Immature natural killer cell (primary cell): ENCODE results near the gene PFKP. TPM values are rescaled to one million over a fixed set of nuclear protein-coding genes. Genes with fewer than 3 reads are reported as not detected.
A peak's percentile ranks its signal among the peaks of the same experiment; 100 is the strongest.

ENCODE experiments used
- DNase-seq, 3 donors: peaks; one replicate each; pipeline ENCODE4 v3.0.0; 2022; ENCODE audit warnings: mixed read lengths in 1 of 3
- H3K27ac Mint-ChIP-seq, 6 donors: one replicate each; pipeline ENCODE4 v1.8.0; 2020; ENCODE audit warnings: mixed read lengths in 6 of 6, mild to moderate bottlenecking in 5 of 6, inconsistent platforms in 4 of 6, moderate library complexity in 3 of 6
- H3K27me3 Mint-ChIP-seq, 3 donors: one replicate each; pipeline ENCODE4 v1.8.0; 2020 to 2021; ENCODE audit warnings: low read depth in 3 of 3, mild to moderate bottlenecking in 3 of 3, mixed read lengths in 3 of 3, moderate library complexity in 3 of 3, inconsistent platforms in 1 of 3
- H3K36me3 Mint-ChIP-seq, 3 donors: one replicate each; pipeline ENCODE4 v1.8.0; 2020; ENCODE audit warnings: mixed read lengths in 3 of 3, inconsistent platforms in 2 of 3, mild to moderate bottlenecking in 2 of 3
- H3K4me1 Mint-ChIP-seq, 2 donors: one replicate each; pipeline ENCODE4 v1.8.0; 2020; ENCODE audit warnings: inconsistent platforms in 2 of 2, mild to moderate bottlenecking in 2 of 2, mixed read lengths in 2 of 2, moderate library complexity in 1 of 2
- H3K4me3 Mint-ChIP-seq, 5 donors: one replicate each; pipeline ENCODE4 v1.8.0; 2020; ENCODE audit warnings: mild to moderate bottlenecking in 5 of 5, mixed read lengths in 5 of 5, inconsistent platforms in 3 of 5, moderate library complexity in 3 of 5
- H3K9me3 Mint-ChIP-seq, 6 donors: one replicate each; pipeline ENCODE4 v1.8.0; 2020; ENCODE audit warnings: mild to moderate bottlenecking in 6 of 6, mixed read lengths in 6 of 6, inconsistent platforms in 4 of 6, moderate library complexity in 3 of 6
- polyA plus RNA-seq, 3 donors: library from polyadenylated mRNA; unstranded; fragments of 300-500 nt; fragmentation: Illumina TruSeq; gene quantifications; one replicate each; pipeline ENCODE4 v1.2.3, GENCODE V29; 2021

The PFKP gene
- polyA plus RNA-seq, 3 donors from 2014 or later = 18.2 to 47.3 (median 30.0) TPM

DNA sequence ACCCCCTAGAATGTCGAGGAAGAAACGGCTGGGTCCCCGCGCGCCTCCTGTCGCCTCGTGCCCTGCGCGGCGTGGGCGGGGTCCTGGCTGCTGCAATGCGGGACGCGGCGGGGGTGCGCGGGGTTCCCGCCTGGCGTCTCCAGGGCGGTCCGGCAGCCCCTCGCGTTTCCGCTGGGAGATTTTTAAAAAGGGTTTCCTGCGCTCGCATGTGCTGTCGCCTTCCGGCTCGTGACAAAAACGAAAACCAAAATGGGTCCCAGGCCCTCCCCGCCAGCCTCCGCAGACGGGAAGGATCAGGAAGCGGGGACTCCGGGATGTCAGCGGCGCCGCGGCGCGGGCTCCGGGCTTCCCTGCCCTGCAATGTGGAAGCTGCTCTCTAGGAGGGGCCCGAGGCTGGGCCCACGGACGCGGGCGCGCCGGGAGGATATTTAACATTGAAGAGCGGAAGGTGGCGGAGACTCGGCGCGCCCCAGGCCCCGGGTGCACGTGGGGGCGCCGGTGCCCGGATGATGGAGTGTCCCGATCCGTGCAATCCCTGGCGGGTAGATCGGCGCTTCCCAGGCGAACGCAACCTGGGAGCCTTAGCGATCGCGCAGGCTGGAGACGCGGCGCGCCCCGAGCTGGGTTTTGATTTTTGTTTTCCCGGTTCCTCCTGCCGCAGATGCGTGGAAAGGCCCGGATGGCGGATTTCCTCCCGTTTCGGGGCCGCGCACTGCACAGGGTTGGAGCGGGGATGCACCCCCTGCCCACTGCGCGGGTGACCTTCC is 1.0 kb downstream of the PFKP start:
- peak overlapping the region; percentile 86 to 91 (median 87) for H3K4me3 Mint-ChIP-seq
- H3K9me3 Mint-ChIP-seq = no peaks in the 10 kb centered on the region
- peak overlapping the region in 5 of 6 donors; percentile 36 to 75 (median 59) for H3K27ac Mint-ChIP-seq
- peaks cover 0 to 4% (median 2%) of the 10 kb centered on the region in 3 donors for H3K27me3 Mint-ChIP-seq
- peaks cover 18 to 27% of the 10 kb centered on the region in 2 donors for H3K4me1 Mint-ChIP-seq
- peaks cover 0 to 6% (median 0%) of the 10 kb centered on the region in 3 donors for H3K36me3 Mint-ChIP-seq
- peak; percentile 40 to 53 (median 46) for DNase-seq

DNA sequence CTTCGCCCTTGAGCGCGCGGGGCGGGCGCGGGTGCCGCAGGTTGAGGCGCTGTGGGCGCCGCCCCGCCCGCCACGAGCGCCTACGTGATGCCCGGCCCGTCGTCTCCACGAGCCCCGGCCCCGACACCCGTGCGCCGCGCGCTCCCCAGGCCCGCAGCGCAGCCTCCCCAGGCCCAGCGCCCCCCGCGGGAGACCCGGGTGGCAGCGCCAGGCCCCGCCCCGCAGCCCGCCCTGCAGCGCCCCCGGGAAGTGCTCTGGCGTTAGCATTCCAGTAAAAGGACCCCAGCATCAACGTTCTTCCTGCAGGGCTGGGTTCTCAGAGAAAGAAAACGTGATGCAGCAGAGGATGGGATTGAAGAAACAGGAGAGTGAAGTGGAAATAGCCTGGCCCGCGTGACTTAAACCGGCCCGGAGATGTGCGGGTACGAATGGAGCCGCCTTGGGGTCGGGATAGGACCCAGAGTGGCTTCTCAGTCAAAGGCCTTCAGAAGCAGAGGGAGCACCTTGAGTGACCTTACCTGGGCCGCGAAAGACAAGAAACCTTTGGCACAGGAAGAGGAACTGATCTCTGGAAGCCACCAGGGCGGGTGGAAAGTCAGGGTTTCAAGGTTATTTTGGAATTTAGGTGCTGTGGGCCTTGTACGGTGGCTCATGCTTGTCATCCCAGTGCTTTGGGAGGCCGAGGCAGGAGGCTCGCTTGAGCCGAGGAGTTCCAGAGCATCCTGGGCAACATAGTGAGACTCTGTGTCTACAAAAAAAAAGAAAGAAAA is 1.8 kb downstream of the PFKP start:
- Mint-ChIP-seq H3K27ac (peak overlapping the region in 3 of 6 donors; percentile 11 to 21 (median 21)), H3K9me3 (no peaks in the 10 kb centered on the region), H3K27me3 (peaks cover 0 to 4% (median 2%) of the 10 kb centered on the region in 3 donors), H3K4me1 (peaks cover 19 to 34% of the 10 kb centered on the region in 2 donors), H3K36me3 (peaks cover 0 to 6% (median 0%) of the 10 kb centered on the region in 3 donors), H3K4me3 (peak overlapping the region; percentile 76 to 91 (median 87))
- peak in 2 of 3 donors; percentile 10 to 15 for DNase-seq

DNA sequence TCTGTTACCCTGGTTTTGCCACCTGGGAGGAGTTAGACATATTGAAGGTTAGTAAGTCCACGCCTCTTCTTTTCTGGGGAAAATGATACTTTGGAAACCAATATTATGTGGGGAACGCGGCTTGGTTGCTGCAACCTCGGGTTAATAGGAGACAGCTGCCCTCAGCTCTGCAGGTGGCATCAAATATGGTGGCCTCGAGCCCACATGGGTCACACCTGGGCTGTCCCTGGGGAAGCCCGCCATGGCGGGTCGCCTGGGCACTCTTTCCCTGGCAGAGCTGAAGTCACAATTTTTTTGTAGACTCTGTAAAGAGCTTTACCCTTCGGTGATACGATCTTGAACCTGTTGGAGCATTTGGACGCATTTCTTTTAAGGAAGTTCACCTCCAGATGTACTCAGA is 2.5 kb downstream of the PFKP start:
- Mint-ChIP-seq H3K27ac (peak overlapping the region in 2 of 6 donors; percentile 21 to 52), H3K4me3 (peak overlapping the region; percentile 76 to 82 (median 80)), H3K36me3 (peaks cover 0 to 6% (median 0%) of the 10 kb centered on the region in 3 donors), H3K4me1 (peaks cover 27 to 41% of the 10 kb centered on the region in 2 donors), H3K9me3 (no peaks in the 10 kb centered on the region), H3K27me3 (peaks cover 0 to 4% (median 2%) of the 10 kb centered on the region in 3 donors)
- DNase-seq = no peak

DNA sequence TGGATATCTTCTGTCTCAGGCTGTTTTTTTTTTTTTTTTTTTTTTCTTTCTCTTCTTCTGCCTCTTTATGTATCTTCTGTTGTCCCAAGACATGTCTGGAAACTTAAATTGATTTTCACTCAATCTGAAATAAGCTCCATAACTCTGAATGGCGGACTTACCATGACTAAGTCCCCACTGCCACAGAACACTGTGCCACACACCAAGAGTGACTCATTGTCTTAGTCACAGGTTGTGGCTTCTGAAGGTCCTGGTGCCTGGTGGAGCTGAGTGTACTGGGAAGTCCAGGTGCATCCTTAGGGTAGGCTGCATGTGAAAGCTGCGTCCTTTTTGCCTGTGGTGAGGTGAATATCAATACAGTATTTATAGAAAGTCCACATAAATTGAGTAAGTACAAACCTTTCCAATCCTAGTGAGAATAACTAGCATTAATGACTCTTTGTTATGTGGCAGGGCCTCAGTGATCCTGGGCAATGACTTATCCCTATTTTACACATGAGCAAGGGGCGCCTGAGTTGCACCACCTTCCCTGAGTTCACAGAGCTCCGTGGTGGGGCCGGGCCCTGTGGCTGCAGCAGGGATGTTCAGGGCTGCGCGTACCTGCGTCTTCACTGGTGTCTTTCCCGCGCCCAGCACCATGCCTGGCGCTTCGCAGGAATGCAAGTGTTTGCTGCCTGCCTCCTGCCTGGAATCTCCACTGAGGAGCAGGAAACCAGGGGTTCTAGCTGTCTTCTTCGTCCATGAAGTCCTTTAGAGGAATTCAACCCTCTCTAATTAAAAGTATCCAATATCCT is 4.3 kb downstream of the PFKP start:
- H3K27ac Mint-ChIP-seq = peak overlapping the region in 1 of 6 donors; percentile 7

DNA sequence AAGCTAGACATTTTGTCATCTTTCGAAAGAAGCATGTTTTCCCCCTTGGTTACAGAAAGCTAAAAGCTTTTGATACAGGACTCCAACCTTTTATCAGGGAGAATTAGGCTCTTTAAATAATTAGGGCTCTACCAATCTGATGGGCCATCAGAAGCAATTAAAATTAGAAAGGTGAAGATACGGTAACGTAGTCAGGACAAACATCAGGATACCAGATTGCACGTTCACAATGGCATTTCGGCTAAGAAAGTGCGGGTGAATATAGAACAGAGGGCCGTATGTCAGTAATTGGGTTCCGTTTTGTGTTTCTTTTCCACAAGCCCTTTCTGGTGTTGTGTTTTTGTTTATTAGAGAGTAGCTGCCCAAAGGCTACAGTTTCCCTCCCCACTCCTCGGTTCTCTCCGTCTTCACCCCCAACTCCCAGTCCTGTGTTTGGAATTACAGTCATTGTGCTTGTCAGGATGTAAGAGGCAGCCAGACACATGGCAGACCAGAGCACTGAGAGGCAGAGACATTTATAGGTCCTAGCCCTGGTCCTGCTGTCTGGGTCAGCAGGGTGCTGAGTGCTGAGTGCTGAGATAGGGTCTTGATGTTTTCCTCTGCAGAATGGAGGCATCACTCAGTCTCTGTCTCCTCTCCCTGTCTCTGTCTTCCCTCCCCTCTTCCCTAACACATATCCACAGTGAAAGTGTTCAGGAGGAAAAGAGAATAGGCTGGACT is 5.5 kb downstream of the PFKP start:
- no peak overlapping the region for H3K27ac Mint-ChIP-seq
- peaks cover 0 to 2% (median 0%) of the 10 kb centered on the region in 3 donors for H3K27me3 Mint-ChIP-seq
- H3K9me3 Mint-ChIP-seq = no peaks in the 10 kb centered on the region
- H3K4me1 Mint-ChIP-seq = peaks cover 29 to 40% of the 10 kb centered on the region in 2 donors
- DNase-seq = no peak
- H3K36me3 Mint-ChIP-seq = peaks cover 0 to 10% (median 0%) of the 10 kb centered on the region in 3 donors
- no peak overlapping the region for H3K4me3 Mint-ChIP-seq

More for the DNA sequence above, 4.3 kb downstream of the PFKP start:
- no peak for DNase-seq
- Mint-ChIP-seq H3K27me3 (peaks cover 0 to 2% (median 0%) of the 10 kb centered on the region in 3 donors), H3K4me1 (peaks cover 29 to 40% of the 10 kb centered on the region in 2 donors), H3K36me3 (peaks cover 0 to 6% (median 0%) of the 10 kb centered on the region in 3 donors), H3K4me3 (peak overlapping the region in 1 of 5 donors; percentile 7), H3K9me3 (no peaks in the 10 kb centered on the region)

DNA sequence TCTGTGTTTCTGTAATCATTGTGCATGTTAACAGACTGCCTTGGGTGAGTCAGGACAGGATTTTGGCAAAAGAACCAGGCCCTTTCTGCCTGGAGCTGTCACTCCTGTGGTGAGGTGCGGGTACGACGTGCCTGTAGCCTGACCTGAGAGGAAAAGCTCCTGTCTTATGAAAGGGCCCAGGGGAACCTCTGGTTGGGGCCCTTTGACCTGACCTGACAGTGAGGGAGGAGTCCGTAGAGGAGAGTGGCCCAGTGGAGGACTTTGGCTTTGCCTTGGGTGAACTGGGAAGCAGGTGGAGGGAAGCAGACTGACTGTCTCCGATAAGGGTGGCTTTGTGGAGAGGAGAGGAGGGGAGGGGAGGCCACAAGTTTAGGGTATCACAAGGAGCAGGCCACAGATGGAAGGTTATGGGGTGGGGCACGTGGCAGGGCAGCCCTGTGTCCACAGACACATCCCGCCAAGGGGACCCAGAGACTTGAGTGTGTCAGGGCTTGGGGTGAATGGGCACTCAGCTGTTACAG is 6.9 kb downstream of the PFKP start:
- Mint-ChIP-seq H3K9me3 (no peaks in the 10 kb centered on the region), H3K27ac (peak overlapping the region in 3 of 6 donors; percentile 5 to 32 (median 12)), H3K27me3 (peaks cover 0 to 2% (median 0%) of the 10 kb centered on the region in 3 donors)

DNA sequence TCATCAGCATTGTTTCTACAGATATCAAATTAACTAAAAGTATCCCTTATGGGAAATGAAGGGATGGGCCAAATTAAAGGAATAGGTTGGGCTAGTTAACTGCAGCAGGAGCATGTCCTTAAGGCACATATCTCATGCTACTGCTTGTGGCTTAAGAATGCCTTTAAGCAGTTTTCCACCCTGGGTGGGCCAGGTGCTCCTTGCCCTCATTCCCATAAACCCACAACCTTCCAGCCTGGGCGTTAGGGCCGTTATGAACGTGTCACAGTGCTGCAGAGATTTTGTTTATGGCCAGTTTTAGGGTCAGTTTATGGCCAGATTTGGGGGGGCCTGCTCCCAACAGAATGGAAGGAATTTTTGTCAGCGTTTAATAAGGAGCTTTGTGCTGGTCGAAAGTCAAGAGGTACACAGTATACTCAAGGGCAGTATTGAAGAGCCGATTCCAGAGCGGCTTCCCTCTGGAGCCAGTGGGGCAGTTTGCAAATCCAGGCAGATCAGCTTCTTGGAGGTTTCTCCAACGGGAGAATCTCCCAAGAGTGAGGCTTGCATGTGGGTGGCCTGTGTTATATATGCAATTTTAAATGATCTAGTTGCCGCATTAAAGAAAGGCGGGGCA is 7.7 kb downstream of the PFKP start:
- Mint-ChIP-seq H3K4me3 (no peak overlapping the region), H3K36me3 (peaks cover 0 to 10% (median 0%) of the 10 kb centered on the region in 3 donors), H3K27me3 (no peaks in the 10 kb centered on the region), H3K27ac (peak overlapping the region in 1 of 6 donors; percentile 12), H3K9me3 (no peaks in the 10 kb centered on the region), H3K4me1 (peaks cover 21 to 34% of the 10 kb centered on the region in 2 donors)
- DNase-seq = no peak

More for the DNA sequence above, 6.9 kb downstream of the PFKP start:
- Mint-ChIP-seq H3K4me3 (peak overlapping the region in 1 of 5 donors; percentile 52), H3K36me3 (peaks cover 0 to 10% (median 0%) of the 10 kb centered on the region in 3 donors), H3K4me1 (peaks cover 27 to 43% of the 10 kb centered on the region in 2 donors)
- DNase-seq = no peak

DNA sequence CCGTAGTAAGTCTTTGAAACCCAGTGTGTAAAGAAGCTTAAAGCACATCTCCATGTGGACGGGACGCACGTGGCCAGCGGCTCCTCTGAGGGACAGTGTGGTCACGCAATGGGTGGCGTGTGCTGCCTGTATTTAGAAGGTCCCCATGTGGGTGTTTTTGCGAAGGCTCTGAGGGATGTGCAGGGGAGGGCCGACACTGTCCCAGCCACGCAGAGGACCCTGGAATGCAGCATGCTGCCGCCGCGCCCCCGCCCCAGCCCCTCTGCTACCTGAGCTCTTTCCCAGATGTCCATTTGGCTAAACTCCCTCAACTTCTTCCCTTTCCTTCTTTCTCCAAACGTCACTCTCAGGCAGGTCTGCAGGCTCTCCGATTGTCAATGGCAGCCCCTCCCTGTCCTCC is 8.8 kb downstream of the PFKP start:
- Mint-ChIP-seq H3K4me1 (peaks cover 19 to 33% of the 10 kb centered on the region in 2 donors), H3K27me3 (no peaks in the 10 kb centered on the region), H3K36me3 (peaks cover 0 to 13% (median 0%) of the 10 kb centered on the region in 3 donors), H3K9me3 (no peaks in the 10 kb centered on the region), H3K4me3 (no peak overlapping the region), H3K27ac (no peak overlapping the region)
- DNase-seq = no peak

DNA sequence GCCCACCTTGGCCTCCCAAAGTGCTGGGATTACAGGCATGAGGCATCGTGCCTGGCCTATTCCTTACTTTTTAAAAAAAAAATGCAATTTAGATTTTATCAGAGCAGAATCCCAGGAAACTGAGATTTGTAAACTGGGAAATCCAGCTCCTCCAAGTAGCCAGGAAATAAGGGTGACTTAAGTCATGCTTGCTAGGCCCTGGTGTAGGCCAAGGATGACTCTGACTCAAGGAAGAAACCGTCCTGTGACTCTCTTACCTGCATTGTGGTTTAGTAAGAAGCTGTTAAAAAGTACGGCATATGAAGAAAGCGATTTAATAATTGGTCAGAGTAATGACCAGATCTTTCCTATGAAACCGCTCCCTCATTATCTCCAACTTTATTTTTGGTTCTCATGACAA is 10.2 kb downstream of the PFKP start:
- no peaks in the 10 kb centered on the region for H3K9me3 Mint-ChIP-seq
- no peak overlapping the region for H3K27ac Mint-ChIP-seq
- peaks cover 0 to 9% (median 0%) of the 10 kb centered on the region in 3 donors for H3K36me3 Mint-ChIP-seq
- H3K4me3 Mint-ChIP-seq = no peak overlapping the region
- DNase-seq = no peak
- no peaks in the 10 kb centered on the region for H3K27me3 Mint-ChIP-seq
- H3K4me1 Mint-ChIP-seq = peaks cover 19 to 29% of the 10 kb centered on the region in 2 donors

DNA sequence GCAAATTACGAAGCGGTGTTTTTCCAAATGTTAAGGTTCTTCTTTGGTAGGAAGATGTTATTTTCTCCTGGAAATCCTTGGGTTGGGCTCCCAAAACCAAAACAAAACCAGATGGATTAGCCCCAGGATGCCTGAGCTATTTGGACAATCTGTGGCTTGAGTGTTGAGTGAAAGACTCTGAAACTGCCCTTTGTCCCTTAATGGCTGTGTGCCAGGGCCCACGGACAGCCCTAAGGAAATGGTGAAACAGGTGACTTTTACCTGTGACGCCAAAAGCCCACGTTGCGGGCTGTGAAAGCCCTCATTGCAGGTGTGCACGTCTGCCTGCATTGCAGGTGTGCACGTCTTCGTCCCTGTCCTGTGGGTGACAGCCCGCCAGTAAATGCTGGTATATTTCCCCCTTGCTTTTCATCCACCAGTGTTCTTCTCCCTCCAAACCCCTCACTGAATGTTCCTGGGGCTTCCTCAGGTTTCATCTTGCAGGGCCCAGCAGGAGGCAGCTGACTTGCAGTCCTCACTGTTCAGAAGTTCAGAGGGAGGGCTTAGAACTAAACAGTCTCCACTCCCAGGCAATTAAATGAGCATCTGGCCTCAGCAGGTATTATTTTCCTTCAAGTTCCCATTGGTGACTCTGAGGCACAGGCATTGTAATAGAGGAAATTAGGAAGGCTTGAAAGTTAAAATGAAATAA is 10.7 kb downstream of the PFKP start:
- Mint-ChIP-seq H3K4me1 (peaks cover 15 to 29% of the 10 kb centered on the region in 2 donors), H3K27me3 (no peaks in the 10 kb centered on the region), H3K27ac (no peak overlapping the region), H3K36me3 (peaks cover 0 to 9% (median 0%) of the 10 kb centered on the region in 3 donors), H3K9me3 (no peaks in the 10 kb centered on the region), H3K4me3 (no peak overlapping the region)
- no peak for DNase-seq

DNA sequence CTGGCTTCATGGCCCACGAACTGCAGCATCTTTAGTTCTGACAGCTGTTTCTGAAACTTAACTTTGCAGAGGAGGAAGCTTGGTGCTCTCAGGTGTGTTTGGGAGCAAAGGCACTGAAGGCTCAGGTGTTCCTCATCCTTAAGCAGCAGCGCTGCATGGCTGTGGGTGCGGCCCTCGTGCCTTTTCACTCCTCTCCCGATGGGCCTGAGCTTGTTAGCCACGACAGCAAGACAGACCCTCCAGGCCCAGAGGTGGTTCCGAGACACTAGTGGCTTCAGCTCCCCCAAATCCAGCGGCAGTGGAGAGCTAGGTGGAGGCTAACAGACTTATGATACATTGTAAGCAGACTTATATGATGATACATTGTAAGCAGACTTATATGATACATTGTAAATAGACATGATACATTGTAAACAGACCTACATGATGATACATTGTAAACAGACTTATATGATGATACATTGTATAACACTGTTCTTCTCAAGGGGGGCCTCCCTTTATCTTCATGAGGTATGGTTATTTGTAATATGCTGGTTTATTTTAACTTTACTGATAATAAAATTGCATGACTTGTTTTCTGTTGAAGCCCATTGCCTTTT is 14.1 kb downstream of the PFKP start:
- Mint-ChIP-seq H3K9me3 (no peaks in the 10 kb centered on the region), H3K36me3 (peaks cover 0 to 14% (median 8%) of the 10 kb centered on the region in 3 donors), H3K27me3 (no peaks in the 10 kb centered on the region), H3K4me3 (no peak overlapping the region), H3K4me1 (peaks cover 3 to 11% of the 10 kb centered on the region in 2 donors), H3K27ac (no peak overlapping the region)
- no peak for DNase-seq
